Testis (tissue), 3 donors: Measurements from ENCODE around the gene BAHCC1. TPM values are rescaled to one million over a fixed set of nuclear protein-coding genes. Genes with fewer than 3 reads are reported as not detected.

Source experiments
- DNase-seq: peaks from one replicate; pipeline ENCODE4 v3.0.0-alpha.2; 2019
- H3K27ac ChIP-seq, 2 donors: fragments of 200-600 bp; sonication (generic); one replicate each; pipeline ENCODE4 v1.5.1; 2019
- H3K27me3 ChIP-seq: fragments of 200-600 bp; sonication (generic); one replicate; pipeline ENCODE4 v1.5.1; 2019
- H3K36me3 ChIP-seq: fragments of 200-600 bp; sonication (generic); one replicate; pipeline ENCODE4 v1.5.1; 2017; ENCODE audit warnings: low read depth; ENCODE audit errors: missing control alignments
- H3K4me1 ChIP-seq: fragments of 200-600 bp; sonication (generic); one replicate; pipeline ENCODE4 v1.5.1; 2019
- H3K4me3 ChIP-seq, 2 donors: fragments of 200-600 bp; sonication (generic); one replicate each; pipeline ENCODE4 v1.5.1; 2017 to 2019
- H3K9me3 ChIP-seq: fragments of 200-600 bp; sonication (generic); one replicate; pipeline ENCODE4 v1.5.1; 2017
- CTCF ChIP-seq, 3 experiments: fragments of 450-650 bp in 2 of 3; fragments of 200-600 bp in 1 of 3; sonication (generic) in 1 of 3; IDR thresholded peaks; one replicate each; pipeline ENCODE4 v1.5.1; 2016 to 2019; ENCODE audit warnings: antibody characterized with exemption in 3 of 3, mild to moderate bottlenecking in 2 of 3, moderate library complexity in 1 of 3
- POLR2A ChIP-seq: fragments of 450-650 bp; IDR thresholded peaks from one replicate; pipeline ENCODE4 v1.6.1; 2017; ENCODE audit warnings: antibody characterized with exemption, mild to moderate bottlenecking, moderate library complexity
- WGBS, 2 donors: methylation state at CpG; one replicate each; pipeline ENCODE4 v1.1.5; 2018; 5-methylcytosine and 5-hydroxymethylcytosine counted together
- intact Hi-C: fragments of 100-400 bp; cut with DNase I; formaldehyde crosslinking; loops from one replicate; pipeline ENCODE4 v1.15.1; 2023; ENCODE audit warnings: low total_unique reads
- polyA plus RNA-seq: library from polyadenylated mRNA; stranded (reverse); fragments of 350-450 nt; fragmentation: Illumina TruSeq; extraction: RNeasy Lipid Tissue Mini Kit (QIAGEN cat#74804); gene quantifications from one replicate; pipeline ENCODE4 v1.2.3, GENCODE V29; 2014; ENCODE audit warnings: low read depth, low replicate concordance; ENCODE audit not compliant: insufficient read depth
- total RNA-seq, 2 donors: library from RNA; depleted of rRNA; stranded (reverse); fragments of >200 nt; gene quantifications; one replicate each; pipeline ENCODE4 v1.2.3, GENCODE V29; 2016

BAHCC1 gene
- total and polyA plus RNA-seq, 3 donors from 2014 or later, result 11.3 to 30.2 (median 29.2) TPM

GRCh38 chr17:81368161-81369022 is 26.9 kb upstream of the BAHCC1 start:
- Histone ChIP-seq H3K27me3 (no peaks in the 10 kb centered on the region), H3K4me1 (peaks cover 10% of the 10 kb centered on the region), H3K27ac (no peak overlapping the region), H3K4me3 (no peak overlapping the region), H3K36me3 (no peaks in the 10 kb centered on the region), H3K9me3 (no peaks in the 10 kb centered on the region)
- 90 to 94% methylated on average over 6 to 32 of the region's 32 CpGs for WGBS, 2 donors
- TF ChIP-seq POLR2A, result no peak
- TF ChIP-seq CTCF (IDR thresholded peaks at IDR 0.05), result no peak
- intact Hi-C loops, result no loop called here
- DNase-seq, result no peak

- TF ChIP-seq CTCF (IDR thresholded peaks at IDR 0.05) (no peak), POLR2A (no peak)
- intact Hi-C loops, result no loop called here
- H3K4me1 ChIP-seq, result peaks cover 10% of the 10 kb centered on the region
- H3K27ac ChIP-seq, result no peak overlapping the region
- DNase-seq, result no peak
- no peaks in the 10 kb centered on the region for H3K9me3 ChIP-seq
- 82 to 96% methylated on average over 5 of the region's 5 CpGs for WGBS, 2 donors
- H3K36me3 ChIP-seq, result no peaks in the 10 kb centered on the region
- H3K27me3 ChIP-seq, result no peaks in the 10 kb centered on the region
- no peak overlapping the region for H3K4me3 ChIP-seq
Measured at GRCh38 chr17:81370294-81370693, 25.0 kb upstream of the BAHCC1 start.

GRCh38 chr17:81371910-81372760 is 23.1 kb upstream of the BAHCC1 start:
- peak; percentile 85 for DNase-seq
- intact Hi-C loops, result no loop called here
- TF ChIP-seq CTCF (IDR thresholded peaks at IDR 0.05), result peak in 1 of 3 experiments; percentile 7
- no peak for TF ChIP-seq POLR2A
- H3K4me3 ChIP-seq, result no peak overlapping the region
- no peaks in the 10 kb centered on the region for H3K9me3 ChIP-seq
- H3K27ac ChIP-seq, result peak overlapping the region; percentile 59 to 84
- no peaks in the 10 kb centered on the region for H3K27me3 ChIP-seq
- 50 to 53% methylated on average over 8 to 22 of the region's 22 CpGs for WGBS, 2 donors
- H3K4me1 ChIP-seq, result peaks cover 5% of the 10 kb centered on the region
- H3K36me3 ChIP-seq, result no peaks in the 10 kb centered on the region

GRCh38 chr17:81373536-81374160 is 21.6 kb upstream of the BAHCC1 start:
- no peak overlapping the region for H3K27ac ChIP-seq
- no peaks in the 10 kb centered on the region for H3K27me3 ChIP-seq
- intact Hi-C loops, result no loop called here
- no peak for DNase-seq
- no peak for TF ChIP-seq POLR2A
- TF ChIP-seq CTCF (IDR thresholded peaks at IDR 0.05), result no peak
- peaks cover 5% of the 10 kb centered on the region for H3K4me1 ChIP-seq
- 86 to 89% methylated on average over 19 to 24 of the region's 24 CpGs for WGBS, 2 donors
- no peaks in the 10 kb centered on the region for H3K36me3 ChIP-seq
- H3K4me3 ChIP-seq, result no peak overlapping the region
- no peaks in the 10 kb centered on the region for H3K9me3 ChIP-seq
